Omental fat pad (tissue), 4 donors: ENCODE data around the gene HCRTR2. TPM values are rescaled to one million over a fixed set of nuclear protein-coding genes. Genes with fewer than 3 reads are reported as not detected.

Experiments
- ATAC-seq: fragments of 150-250 bp; one replicate; pipeline ENCODE4 v1.9.1; 2016; ENCODE audit warnings: mild to moderate bottlenecking, moderate library complexity; ENCODE audit not compliant: low FRiP score
- DNase-seq: peaks from one replicate; pipeline ENCODE4 v3.0.0-alpha.2; 2019; ENCODE audit warnings: low spot score
- total RNA-seq, 4 donors: library from RNA; depleted of rRNA; stranded (reverse); fragments of >200 nt; gene quantifications; one replicate each; pipeline ENCODE4 v1.1.0, GENCODE V29; 2016
- TF ChIP-seq, protein P1 (sequence below), 3 donors: fragments of 450-650 bp; IDR thresholded peaks; one replicate each; pipeline ENCODE4 v1.5.1; 2016 to 2017; ENCODE audit warnings: antibody characterized with exemption in 3 of 3, mild to moderate bottlenecking in 3 of 3, moderate library complexity in 2 of 3

HCRTR2 gene
- not detected for total RNA-seq

DNA sequence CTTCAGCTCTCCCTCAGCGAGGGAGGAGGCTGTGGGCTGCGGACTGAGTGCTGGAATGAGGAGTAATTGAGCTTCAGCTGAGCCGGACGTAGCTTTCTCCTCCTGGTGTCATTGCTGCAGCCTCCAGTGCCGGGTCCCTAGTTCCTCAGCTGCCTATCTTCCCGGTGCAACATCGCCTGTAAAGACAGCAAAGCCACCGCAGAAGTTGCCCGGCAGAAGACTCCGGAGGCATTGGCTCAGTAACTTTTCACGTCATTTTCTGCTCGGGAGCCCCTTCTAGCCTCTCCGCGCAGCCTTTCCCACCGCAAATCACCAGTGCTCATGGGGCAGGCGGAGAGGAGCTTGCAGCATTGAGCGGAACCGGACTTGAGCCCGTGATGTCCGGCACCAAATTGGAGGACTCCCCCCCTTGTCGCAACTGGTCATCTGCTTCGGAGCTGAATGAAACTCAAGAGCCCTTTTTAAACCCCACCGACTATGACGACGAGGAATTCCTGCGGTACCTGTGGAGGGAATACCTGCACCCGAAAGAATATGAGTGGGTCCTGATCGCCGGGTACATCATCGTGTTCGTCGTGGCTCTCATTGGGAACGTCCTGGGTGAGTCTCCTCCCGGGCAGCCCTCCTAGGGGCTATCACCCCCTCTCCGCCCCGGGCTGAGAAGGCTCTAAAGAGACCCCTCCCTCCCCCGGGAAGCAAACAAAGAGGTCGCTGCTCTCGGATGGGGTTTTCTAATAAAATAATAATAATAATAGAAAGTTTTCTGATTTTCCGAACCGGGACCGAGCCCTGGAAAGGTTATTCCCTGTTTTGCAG is at the start of gene HCRTR2:
Gene HCRTR2 (plus strand): TSS at position 305 of the 816 bp plus-strand sequence. CDS start 73 bp downstream, at position 378.
- TF ChIP-seq, protein P1, sequence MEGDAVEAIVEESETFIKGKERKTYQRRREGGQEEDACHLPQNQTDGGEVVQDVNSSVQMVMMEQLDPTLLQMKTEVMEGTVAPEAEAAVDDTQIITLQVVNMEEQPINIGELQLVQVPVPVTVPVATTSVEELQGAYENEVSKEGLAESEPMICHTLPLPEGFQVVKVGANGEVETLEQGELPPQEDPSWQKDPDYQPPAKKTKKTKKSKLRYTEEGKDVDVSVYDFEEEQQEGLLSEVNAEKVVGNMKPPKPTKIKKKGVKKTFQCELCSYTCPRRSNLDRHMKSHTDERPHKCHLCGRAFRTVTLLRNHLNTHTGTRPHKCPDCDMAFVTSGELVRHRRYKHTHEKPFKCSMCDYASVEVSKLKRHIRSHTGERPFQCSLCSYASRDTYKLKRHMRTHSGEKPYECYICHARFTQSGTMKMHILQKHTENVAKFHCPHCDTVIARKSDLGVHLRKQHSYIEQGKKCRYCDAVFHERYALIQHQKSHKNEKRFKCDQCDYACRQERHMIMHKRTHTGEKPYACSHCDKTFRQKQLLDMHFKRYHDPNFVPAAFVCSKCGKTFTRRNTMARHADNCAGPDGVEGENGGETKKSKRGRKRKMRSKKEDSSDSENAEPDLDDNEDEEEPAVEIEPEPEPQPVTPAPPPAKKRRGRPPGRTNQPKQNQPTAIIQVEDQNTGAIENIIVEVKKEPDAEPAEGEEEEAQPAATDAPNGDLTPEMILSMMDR (IDR thresholded peaks at IDR 0.05): no peak
- DNase-seq: no peak
- no peak for ATAC-seq

DNA sequence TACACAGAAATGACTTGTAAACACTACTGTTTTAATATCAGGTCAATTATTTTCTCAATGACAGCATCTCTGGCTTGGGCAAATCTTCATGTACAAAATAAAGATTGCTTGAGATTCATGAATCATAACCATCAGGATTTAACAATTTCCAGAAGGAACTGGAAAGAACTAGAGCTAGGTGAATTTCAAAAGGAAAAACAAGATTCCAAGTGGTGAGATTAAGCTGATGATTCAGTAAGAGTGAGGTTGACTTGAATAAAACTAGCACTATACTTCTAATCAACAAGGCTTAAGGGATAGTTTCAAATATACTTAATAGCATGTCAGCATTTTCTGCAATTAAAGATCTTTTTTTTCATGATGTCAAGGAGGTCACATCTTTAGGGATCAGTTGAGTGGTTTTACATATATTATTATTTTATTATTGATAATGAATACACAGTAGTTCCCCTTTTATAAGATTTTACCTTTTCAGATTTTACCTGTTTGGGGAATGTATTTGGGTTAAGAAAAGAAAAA is 43.5 kb upstream of the HCRTR2 start:
- DNase-seq (no peak), ATAC-seq (no peak)
- TF ChIP-seq, protein P1 (IDR thresholded peaks at IDR 0.05): no peak

DNA sequence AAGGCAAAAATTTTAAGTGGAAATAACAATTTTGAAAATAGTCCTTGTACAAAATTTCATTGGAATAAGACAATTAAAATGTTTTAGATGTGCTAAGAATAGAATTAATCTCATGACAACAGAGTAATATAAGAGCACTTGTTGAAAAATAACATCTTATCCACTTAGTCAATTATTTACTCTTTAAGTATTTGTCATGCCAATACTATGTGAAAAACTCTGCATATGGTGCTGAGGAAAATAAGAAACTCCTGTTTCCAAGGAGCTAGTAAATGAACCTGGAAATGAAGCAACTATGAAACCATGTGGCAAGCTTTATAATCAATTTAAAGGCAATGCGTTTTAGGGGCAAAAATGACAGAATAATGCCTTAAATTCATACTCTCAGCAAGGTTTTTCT is 42.7 kb upstream of the HCRTR2 start:
- no peak for ATAC-seq
- TF ChIP-seq, protein P1 (IDR thresholded peaks at IDR 0.05): no peak
- DNase-seq: no peak

DNA sequence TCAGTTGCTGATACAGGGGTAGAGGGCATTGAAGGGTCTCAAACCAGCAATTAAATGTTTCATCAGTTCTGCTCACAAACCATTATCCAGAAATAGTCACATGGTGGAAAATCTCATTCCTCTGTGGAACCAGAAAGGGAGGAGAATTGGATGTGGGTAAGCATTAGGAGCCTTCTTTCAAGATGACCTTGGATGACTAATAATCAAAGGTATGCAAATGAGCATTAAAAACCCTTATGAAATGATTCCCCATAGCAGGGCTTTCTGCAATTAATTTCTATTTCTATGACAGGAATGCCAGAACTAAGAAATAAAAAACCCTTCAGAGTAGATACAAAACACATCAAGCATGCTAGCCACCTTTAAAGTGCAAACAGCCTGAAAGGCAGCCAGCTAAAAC is 37.4 kb upstream of the HCRTR2 start:
- no peak for DNase-seq
- TF ChIP-seq, protein P1 (IDR thresholded peaks at IDR 0.05): no peak
- no peak for ATAC-seq

DNA sequence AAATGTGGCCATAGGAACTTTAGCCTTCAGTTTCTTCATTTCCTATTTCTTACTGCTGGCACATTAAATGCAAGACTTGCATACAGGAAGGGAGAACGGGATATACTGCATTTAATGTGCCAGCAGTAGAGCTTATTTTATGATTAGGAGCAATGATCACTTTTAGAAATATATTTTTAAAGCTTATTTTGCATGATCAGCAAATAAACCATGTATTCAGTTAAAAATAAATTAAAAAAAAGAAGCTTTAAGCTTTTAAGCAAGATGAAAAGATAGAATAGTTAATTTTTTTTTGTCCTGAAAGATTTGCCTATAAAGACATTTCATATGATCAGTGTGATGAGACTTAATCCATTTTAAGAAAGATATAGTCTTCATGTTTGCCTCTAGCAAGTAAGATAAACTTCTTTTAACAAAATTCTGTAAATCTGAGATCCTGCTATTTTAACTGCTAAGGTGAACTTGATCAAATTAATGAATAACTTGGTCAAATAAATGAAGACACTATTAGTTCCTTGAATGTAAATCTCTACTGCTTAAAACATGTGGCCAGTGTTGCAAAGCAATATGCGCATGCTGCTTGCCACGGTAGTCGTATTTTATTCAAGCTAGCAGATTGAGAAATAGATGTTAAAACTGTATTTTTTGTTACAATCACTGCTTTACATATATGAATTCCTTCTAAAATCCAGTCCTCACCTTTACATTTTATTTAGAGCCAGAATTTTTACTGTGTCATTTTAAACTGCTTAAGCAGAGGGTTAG is 36.2 kb upstream of the HCRTR2 start:
- DNase-seq (no peak), ATAC-seq (no peak)
- TF ChIP-seq, protein P1 (IDR thresholded peaks at IDR 0.05): no peak

DNA sequence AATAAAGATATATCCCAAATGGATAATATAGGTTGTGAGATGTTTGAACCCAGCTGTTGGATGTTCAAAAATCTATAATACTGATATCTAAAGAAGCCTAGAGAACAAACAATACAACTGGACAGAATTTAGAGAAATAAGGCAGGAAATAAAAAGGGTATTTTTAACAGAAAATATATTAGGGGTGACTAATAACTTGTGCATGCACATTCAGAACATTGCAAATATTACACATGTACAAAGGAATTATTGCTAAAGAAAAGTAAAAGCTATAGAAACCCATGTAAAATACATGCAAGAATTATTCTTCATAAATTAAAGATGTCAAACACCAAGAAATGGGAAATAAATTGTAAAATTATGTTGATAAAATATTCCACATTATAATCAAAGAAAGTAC is 32.7 kb upstream of the HCRTR2 start:
- ATAC-seq (no peak), DNase-seq (no peak)
- TF ChIP-seq, protein P1 (IDR thresholded peaks at IDR 0.05): no peak
